Epithelial cell of esophagus (primary cell): ENCODE data around the gene ZNF443.
"Not testable (repeated sequence)": the region's sequence is repeated elsewhere in the genome, so short reads cannot be mapped to it uniquely, and the experiment has no call there.

Experiments used
- DNase-seq: peaks from one replicate; pipeline ENCODE4 v3.0.0; 2010; ENCODE audit warnings: low read depth
- H3K4me3 ChIP-seq: 2 replicates; pipeline ENCODE4 v1.5.1; 2011; ENCODE audit warnings: mild to moderate bottlenecking, low read length, control low read depth
- CTCF ChIP-seq: IDR thresholded peaks from 2 replicates; pipeline ENCODE4 v1.5.1; 2011; ENCODE audit warnings: low read depth, mild to moderate bottlenecking, low read length, control low read depth, inconsistent platforms; ENCODE audit not compliant: insufficient read depth; ENCODE audit errors: missing control alignments

The ZNF443 gene

GRCh38 chr19:12440541-12441316, at the start of gene ZNF443:
Gene ZNF443, minus strand, starts transcription at chr19:12441021. Its CDS starts 107 bp downstream, at chr19:12440914.
- TF ChIP-seq CTCF, result no peak
- H3K4me3 ChIP-seq, result peak within 1 kb of the TSS; percentile 61
- peak; percentile 99 for DNase-seq

- not testable (repeated sequence) for H3K4me3 ChIP-seq, DNase-seq
Observed at GRCh38 chr19:12486265-12486783, 45.5 kb upstream of the ZNF443 start.

GRCh38 chr19:12485571-12485970, 44.8 kb upstream of the ZNF443 start:
- no peak for TF ChIP-seq CTCF
- no peak overlapping the region for H3K4me3 ChIP-seq
- no peak for DNase-seq

GRCh38 chr19:12485052-12485416, 44.2 kb upstream of the ZNF443 start:
- peak overlapping the region; percentile 85 for H3K4me3 ChIP-seq
- TF ChIP-seq CTCF, result no peak
- no peak for DNase-seq

GRCh38 chr19:12484371-12485051, 43.7 kb upstream of the ZNF443 start, which contains the start of gene ZNF709:
Gene ZNF709, minus strand, starts transcription at chr19:12484816. Its CDS starts 159 bp downstream, at chr19:12484657.
- H3K4me3 ChIP-seq, result peak within 1 kb of the TSS; percentile 85
- TF ChIP-seq CTCF, result no peak
- DNase-seq, result peak; percentile 72

GRCh38 chr19:12484011-12484370, 43.2 kb upstream of the ZNF443 start:
- no peak for TF ChIP-seq CTCF
- no peak for DNase-seq
- peak overlapping the region; percentile 85 for H3K4me3 ChIP-seq

GRCh38 chr19:12482509-12482886, 41.7 kb upstream of the ZNF443 start:
- TF ChIP-seq CTCF, result no peak
- no peak overlapping the region for H3K4me3 ChIP-seq
- no peak for DNase-seq
